Stimulated activated CD4-positive, alpha-beta T cell treated with anti-CD3 and anti-CD28 coated beads, Interleukin-1b, Interleukin-23, amount 100 ng/mL, for 1 hour (primary cell): ENCODE measurements around the gene GTF3A.

Source experiments
- DNase-seq, 2 donors: peaks; one replicate each; pipeline ENCODE4 v3.0.0-alpha.2; 2020; ENCODE audit warnings: low read depth in 2 of 2

Gene GTF3A

DNA sequence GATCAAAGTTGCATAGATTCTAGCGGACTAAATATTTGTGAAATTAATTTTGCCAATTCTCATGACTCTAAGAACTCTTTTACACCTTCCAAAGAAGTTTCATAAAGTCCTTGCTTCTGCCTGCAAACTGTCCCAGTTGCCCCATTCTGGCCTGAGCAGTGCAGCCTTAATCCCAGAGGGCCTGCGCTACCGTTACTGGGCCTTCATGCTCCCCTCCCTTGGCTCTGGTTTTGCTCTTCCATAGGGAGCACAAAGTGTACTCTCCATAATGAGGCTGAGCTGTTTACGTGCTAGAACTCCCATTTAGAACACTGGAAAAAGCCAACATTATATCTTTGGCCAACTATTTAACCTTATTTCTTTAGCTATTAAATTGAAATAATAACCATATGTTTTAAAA, 23.9 kb downstream of the GTF3A start:
- no peak for DNase-seq

DNA sequence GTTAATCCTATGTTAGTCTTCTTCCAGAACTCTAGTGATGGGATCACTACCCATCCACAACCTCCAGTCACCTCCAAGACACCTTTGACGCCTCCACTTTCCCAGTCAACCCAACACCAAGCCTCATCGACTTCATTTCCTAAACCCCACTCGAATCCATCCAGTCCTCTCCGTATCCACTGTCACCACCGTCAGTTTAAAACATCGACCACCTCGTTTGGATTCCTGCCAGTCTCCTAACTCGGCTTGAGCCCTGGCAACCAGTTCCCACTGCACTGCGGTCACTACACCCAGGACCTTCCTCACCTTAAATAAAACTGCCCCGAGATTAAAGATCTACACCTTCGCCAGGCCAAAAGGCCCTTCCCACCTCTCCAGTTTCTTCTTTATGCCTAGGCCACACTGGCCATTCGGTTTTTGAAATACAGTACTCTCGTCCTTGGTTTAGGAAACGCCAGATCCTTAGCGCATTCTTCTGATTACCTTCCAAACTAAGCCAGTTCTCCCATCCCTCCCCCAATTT, 24.7 kb downstream of the GTF3A start:
- DNase-seq, result no peak

DNA sequence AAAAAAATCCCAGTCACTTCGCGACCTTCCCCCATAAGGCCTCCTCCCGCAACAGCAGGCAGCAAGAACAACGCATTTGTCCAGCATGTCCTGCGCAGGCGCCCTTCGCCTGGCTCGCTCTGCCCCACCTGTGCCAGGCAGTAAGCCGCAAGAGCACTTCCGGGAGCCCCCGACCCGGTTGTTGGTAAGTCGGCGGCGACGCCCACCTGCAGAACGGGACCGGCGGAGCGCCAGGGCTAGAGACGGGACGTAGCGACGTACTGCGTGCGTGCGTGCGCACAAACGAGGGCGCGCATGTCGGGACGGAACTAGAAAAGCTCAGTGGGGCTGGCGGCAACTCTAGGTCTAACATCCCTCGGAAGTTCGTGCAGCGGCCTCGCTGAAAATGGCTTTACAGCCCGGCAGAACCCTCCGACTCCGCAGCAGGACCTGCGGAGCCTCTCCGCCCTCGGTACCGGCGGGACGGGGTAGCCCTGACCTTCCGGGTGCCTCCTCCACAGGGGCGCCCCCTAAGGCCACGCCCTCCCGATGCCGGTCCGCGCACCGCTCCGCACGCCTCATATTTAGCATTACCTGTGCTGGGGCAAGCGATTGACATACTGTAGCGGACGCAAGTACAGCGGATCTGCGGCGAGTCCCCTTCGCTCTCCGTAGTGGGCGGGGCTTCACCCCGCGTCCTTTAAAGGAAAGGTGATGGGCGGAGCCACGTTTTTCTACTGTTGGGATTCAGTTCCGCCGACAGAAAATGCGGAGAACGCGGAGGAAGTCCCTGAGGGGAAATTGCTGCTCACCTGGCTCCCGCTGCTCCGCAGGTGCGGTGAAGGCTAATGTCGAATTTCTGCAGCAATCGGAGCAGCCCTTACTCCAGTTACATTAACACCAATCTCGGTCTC, 25.8 kb downstream of the GTF3A start, which contains the start of gene MTIF3:
TSS of gene MTIF3 (minus strand) at position 629 of the 893 bp plus-strand sequence. CDS start 10,116 bp downstream, outside the sequence.
- peak; percentile 91 to 92 for DNase-seq

DNA sequence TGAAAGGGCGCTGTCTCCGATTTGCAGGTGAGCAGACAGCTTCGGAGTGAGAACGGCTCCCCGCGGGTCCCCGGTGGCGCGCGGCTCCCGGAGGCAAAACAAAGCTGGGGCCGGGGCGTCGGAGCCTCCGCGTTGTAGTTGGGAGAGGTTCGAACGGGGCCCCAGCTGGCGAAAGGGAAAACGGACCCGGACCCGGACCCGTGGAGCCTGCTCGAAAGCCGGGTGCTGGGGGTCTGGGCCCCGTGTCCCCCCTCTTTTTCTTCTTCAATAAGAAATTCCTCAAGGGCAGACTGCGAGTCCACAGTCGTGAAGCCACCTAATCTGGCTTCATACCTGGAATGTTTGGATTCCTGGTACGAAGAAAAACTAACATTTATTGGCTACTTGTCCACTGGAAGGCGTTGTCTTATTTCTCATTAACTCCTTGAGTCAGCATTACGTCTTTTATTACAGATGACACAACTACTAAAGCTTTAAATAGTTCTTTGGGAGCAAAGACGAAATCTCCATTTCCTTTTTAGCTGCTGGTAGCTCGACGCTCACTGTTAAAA, 26.6 kb downstream of the GTF3A start:
- DNase-seq, result no peak

DNA sequence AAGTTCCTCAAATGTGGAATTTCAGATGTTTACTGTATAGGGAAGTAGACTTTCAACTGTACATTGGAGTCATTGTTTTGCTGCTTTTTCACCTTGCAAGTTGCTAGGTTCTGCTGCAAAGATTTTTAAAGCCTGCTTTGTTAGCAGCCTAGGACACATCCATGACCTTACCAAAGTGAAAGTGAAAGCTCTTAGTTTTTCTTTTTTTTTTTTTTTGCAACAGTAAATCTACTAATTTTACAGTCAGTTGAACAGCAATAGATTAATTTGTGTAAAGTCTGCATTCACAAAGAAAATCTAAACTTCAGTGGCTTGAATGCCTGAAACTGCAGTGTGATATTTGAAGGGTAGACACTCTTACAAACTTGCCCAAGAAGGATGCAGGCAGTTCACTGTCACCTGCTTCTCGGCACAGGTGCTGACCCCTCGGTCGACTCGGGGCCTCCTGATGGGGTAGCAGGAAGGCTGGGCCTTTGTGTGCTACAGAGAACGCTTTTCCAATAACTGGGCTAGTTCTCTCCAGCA, 31.0 kb downstream of the GTF3A start:
- DNase-seq, result no peak

DNA sequence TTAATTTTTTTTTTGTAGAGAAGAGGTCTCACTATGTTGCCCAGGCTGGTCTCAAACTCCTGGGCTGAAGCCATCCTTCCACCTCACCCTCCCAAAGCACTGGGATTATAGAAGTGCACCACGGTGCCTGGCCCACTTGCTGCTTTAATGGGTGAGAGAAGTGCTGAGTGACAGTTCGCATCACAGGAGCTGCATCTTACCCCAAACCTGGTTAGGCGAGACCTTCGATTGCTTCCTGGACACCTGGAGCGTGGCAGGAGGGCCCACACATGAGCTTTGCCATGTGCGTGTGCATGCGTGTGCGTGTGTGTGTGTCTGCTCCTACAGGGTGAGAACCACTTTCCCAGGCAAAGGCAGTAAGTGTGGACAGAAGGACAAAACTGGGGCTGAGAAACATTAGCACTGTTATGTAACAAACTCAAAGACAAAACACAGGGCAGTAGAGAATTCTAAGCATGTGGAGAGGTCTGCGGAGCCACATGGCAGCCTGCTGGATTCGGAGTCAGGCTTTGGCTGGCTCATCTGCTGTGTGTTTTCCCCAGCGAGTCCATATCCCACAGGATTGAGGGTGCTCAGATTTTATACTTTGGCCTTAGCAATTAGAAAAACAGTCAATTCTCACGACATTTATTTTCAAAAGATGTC, 37.6 kb downstream of the GTF3A start:
- DNase-seq, result no peak

DNA sequence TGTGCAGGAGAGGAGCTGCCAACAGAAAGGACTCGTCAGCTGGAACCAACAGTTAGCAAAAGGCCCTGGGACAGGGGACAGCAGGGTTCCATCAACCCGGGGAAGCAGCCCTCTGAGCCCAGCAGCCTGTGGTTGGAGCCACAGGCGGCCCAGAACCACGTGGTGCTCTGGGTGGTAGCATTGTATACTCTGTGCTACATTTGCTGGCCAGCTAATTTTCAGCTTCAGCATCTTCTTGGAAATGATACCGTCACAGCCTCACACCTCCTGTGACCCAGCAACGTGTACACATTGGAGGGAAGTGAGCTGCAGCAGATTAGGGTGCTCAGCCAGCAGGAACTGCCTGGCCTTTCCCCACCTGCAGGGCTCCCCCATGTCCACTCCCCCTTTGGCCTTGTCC, 39.1 kb downstream of the GTF3A start:
- DNase-seq, result no peak

DNA sequence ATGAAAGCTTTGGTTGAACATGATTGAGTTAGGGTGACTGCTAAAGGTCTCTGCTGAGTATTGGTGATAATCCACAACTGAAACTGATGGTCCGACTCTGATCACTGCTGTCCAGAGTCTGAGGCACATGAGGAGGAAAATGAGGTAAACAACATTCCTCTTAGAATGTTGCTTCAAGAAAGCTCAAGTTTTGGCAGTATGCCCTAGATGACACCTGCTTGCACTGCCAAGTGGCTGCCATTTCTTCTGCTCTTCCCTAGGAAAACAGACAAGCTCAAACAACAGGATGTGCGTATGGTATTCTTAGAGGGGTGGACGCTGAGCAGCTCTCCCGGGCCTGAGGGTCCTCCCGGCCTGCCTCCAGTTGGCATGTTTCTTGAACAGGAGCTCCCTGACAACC, 41.2 kb downstream of the GTF3A start:
- no peak for DNase-seq

DNA sequence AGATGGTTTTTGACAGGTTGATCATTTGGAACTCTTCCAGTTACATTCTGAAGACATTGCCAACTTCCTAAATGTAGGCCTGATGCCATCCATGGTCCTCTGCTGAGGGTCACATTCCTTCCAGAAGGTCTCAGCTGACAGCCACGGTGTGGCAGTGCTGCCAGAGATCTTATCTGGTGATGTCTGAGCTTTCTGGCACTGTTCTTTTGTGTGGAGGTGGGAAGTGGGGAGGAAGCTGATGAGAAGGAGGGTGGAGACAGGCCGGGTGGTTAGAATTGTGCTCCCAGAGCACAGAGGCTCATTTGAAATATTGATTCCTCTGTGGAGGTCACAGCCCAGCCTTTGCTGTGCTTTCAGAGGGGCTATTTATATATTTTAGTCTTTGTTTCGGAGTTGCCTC, 42.1 kb downstream of the GTF3A start:
- no peak for DNase-seq

DNA sequence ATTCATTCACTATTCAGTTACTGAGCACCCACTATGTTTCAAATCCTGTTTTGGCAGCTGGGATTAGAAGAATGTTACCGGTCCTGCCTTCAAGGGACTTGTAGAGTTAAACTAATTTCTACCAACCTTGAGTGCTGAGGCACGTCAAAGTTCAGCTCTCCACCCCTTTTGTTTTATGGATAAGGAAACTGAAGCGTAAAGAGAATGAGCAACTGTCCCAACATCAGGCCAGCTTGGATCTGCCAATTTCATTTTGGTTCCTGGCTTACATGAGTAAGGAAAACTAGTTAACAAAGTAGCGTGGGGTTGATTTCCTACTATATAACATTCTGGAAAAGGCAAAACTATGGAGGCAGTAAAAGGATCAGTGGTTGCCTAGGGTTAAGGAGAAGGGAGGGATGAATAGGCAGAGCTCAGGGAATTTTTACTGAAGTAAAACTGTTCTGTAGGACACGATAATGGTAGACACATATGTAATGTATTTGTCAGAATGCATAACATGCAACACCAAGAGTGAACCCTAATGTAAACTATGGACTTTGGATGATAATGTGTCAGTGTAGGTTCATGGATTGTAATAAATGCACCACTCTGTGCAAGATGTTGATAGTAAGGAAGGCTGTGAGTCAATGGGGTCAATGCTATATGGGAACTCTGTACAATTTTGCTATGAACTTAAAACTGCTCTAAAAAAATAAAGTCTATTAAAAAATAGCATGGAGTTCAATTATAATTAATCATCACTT, 45.8 kb downstream of the GTF3A start:
- no peak for DNase-seq

DNA sequence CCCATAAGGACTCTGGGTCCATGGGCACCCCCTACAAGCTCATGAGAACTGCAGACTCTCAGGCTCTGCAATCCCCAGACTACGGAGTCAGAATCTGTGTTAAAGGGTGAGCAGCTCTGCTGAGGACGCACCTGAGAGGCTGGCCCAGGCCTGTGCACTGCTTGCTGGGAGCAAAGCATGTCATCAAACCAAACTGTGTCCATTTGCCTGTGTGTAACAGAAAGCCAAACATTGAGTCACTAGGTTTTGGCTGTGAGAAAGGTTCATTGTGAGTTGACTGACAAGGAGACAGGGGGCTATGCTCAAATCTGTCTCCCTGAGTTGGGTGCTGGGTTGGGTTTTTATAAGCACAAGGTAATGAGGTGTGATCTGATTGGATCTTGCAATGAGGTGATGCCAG, 48.0 kb downstream of the GTF3A start:
- no peak for DNase-seq

DNA sequence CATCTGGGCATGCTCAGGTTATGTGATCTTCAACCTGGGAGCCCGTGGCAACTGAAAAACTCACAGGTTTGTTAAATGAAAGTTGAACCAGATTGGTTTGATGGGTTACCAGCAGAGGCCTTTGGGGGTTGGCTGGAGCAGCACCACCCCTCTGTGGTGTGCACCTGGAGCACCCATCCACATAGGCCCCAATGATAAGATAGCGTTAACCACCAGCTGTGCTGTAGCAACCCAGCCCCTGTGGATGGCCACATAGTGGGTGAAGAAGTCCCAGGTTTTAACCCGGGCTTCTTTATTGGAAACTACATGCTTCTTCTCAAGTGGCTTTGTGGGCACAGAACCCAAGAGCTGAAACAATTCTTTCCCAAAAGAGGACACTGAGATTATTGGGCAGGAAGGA, 48.5 kb downstream of the GTF3A start:
- DNase-seq, result no peak

DNA sequence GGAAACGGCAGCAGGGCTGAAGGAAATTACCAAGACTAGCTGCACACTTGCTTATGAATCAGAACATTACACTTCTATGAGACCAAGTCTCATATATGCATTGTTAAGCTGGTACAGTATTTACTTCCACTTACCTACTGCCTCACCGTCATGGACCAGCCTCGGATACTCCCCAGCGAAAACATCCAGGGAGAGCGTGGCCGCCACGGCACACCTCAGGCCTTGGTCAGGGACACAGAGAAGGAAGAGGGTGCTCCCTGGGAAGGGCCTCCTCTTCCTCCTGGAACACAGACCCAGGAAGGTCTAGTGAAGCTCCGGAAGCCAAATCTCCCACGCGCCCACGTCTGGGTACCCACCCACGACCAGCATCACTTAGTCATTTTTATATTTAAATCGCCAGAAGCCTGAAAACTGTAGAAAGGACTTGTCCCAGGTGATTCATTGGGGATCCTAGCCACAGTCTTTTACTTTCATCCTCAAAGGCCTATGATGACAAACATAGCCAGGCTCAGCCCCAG, 50.4 kb downstream of the GTF3A start:
- no peak for DNase-seq

DNA sequence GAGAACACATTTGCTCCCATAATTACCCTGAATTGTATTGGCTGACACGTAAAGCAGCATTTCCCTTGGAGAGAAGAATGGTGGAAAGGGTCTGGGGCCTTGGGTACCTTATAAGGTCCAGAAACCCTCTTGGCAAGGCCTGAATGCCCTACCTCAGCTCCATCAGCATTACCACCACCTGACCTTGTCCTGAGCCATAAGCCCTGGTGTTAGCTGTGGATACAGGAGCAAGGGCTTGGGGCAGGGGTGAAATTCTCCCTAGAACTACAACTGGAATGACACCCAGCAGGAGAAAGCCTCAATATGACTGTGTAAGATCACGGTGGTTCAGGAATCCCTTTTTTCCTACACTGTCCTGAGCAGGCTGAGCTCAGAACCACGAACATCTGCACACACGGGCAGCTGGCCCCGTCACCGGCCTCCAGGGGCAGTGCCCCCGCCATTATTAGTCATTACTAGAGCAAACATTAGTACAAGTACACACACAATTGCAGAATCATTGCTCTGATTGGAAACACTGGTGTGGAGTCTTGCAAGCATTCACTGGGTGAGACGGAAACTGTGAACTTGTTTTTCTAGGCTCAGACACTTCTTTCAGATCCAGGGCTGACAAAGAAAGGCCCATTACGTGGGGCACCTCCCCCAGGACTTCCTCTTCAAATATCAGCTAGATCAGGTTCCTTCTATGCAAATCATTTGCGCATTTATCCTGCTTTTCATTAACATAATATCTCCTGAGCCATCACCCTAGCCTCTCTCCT, 52.7 kb downstream of the GTF3A start:
- no peak for DNase-seq

DNA sequence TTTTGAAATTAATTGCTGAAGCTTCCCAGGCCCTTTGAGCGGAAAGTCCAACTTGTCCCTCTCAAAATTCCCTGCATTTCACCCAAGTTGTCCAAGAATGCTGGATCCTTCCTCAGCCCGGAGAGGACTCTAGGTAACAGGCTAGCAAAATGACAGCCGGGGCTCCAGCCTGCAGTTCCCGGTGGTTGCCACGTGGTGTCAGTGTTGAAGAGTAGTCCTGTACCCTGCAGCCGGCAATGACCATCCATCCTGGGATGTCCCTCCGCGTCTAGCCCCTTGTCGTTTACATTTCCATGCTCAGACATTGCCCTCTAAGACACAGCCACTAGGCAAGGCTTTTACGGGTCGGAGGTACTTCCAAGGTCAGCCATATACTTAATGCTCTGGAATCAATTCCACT, 57.3 kb downstream of the GTF3A start:
- DNase-seq, result no peak

DNA sequence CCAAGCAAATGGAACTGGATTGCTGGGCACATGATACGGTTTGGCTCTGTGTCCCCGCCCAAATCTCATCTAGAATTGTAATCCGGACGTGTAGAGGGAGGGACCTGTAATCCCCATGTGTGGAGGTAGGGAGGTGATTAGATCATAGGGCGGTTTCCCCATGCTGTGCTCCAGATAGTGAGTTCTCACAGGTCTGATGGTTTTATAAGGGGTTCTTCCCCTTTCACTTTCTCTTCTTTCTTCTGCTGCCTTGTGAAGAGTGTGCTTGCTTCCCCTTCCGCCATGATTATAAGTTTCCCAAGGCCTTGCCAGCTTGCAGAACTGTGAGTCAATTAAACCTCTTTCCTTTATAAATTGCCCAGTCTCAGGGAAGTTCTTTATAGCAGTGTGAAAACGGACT, 58.6 kb downstream of the GTF3A start:
- DNase-seq, result no peak

DNA sequence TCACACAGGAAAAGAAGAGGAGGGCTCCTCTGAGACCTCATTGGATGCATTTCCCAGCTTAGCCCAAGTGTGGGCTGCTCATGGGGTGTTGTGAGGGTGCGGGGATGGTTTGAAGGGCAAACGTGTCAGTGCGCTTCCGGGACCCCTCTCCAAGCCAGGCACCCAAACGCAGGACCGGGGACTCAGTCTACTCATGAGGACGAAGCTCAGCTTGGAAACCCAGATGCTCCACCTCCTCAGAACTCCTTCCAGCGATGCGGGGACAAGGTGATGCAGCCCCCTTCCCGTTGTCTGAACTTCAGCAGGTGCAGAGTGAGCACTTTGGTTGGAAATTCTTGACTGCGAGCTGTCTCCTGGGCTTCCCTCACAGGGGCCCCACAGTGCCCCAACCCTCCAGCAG, 59.0 kb downstream of the GTF3A start:
- no peak for DNase-seq
